ENCODE data around the gene RPL13A. TPM values are rescaled to one million over a fixed set of nuclear protein-coding genes. Genes with fewer than 3 reads are reported as not detected.
"Not testable (repeated sequence)": the region's sequence is repeated elsewhere in the genome, so short reads cannot be mapped to it uniquely, and the experiment has no call there.

RPL13A gene
- total RNA-seq, 4 donors from 2014 or later = 3,727 to 4,286 (median 3,958) TPM

DNA sequence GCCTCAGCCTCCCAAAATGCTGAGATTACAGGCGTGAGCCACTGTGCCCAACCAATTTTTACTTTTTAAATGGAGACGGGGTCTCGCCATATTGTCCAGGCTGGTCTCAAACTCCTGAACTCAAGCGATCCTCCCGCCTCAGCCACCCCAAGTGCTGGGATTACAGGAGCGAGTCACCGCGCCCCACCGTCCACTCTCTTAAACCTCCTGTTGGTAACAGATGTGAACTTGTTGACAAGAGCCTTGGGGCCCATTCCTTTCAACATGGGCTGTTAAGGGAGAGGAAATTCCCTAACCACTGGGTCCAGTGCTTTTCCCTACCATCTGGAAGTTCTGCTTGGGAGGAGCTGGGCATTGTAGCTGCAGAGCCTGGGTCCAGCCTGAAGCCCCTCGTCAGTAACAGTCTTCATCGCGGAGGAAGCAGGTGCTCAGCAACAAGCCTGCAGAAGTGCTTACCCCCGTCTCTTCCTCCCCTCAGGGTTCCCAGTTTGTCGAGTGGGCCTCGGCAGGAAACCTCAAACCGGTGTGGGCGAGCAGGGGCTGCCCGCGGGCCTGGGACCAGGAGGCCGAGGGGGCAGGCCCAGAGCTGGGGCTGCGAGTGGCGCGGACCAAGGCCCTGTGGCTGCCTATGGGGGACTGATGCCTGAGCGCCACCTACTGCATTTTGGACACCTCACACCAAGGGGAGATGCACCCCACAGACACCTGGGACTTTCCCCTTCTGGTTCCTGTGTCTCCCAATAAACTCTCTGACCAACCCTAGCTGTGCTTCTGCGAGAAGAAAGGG is 17.4 kb upstream of the RPL13A start:
- no peak for TF ChIP-seq POLR2A (IDR thresholded peaks at IDR 0.05)
- TF ChIP-seq, protein P1, sequence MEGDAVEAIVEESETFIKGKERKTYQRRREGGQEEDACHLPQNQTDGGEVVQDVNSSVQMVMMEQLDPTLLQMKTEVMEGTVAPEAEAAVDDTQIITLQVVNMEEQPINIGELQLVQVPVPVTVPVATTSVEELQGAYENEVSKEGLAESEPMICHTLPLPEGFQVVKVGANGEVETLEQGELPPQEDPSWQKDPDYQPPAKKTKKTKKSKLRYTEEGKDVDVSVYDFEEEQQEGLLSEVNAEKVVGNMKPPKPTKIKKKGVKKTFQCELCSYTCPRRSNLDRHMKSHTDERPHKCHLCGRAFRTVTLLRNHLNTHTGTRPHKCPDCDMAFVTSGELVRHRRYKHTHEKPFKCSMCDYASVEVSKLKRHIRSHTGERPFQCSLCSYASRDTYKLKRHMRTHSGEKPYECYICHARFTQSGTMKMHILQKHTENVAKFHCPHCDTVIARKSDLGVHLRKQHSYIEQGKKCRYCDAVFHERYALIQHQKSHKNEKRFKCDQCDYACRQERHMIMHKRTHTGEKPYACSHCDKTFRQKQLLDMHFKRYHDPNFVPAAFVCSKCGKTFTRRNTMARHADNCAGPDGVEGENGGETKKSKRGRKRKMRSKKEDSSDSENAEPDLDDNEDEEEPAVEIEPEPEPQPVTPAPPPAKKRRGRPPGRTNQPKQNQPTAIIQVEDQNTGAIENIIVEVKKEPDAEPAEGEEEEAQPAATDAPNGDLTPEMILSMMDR (IDR thresholded peaks at IDR 0.05) = no peak
- H3K4me3 ChIP-seq (ENCODE audit: low read depth, poor library complexity, severe bottlenecking) = no peak overlapping the region
- 68 to 80% methylated on average over 23 to 24 of the region's 25 CpGs for WGBS, 2 donors
- DNase-seq (ENCODE audit: low spot score in 2 of 2) = no peak
- intact Hi-C loops (cut with DNase I; ENCODE audit: low total_unique reads) = no loop called here

DNA sequence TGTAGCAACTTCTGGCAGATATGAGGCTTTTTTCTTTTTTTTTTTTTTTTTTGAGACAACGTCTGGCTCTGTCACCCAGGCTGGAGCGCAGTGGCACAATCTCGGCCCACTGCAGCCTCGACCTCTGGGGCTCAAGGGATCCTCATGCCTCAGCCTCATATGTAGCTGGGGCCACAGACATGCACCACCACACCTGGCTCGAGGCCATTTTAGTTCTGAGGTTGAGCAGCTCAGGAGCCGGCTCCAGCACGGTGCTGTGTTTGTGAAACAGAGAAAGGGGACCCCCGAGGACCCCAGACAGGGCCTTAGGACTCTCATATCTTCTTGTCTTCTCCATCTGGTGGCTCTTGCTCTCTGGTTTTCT is 16.8 kb upstream of the RPL13A start:
- TF ChIP-seq, protein P1 (IDR thresholded peaks at IDR 0.05) = no peak
- no peak for TF ChIP-seq POLR2A (IDR thresholded peaks at IDR 0.05)
- WGBS, 2 donors = 68 to 78% methylated on average over 8 of the region's 8 CpGs
- no peak for DNase-seq (ENCODE audit: low spot score in 2 of 2)

DNA sequence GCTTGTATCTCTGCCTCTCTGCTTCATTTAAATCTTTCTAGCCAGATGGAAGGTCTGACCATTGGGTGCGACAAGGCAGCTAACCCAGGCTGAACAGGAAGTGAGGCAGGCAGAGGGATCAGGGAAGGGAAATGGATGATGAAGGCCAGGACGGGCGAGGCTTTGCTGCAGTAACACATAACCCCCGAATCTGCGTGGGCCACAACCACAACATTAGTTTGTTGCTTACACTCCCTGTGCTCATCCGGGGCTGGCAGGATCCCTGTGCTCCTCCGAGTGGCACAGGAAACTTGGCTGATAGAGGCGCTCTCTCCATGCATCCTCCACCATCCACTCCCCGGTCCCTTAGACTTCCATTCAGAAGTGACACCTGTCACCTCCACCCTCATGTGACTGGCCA is 14.5 kb upstream of the RPL13A start:
- intact Hi-C loops (cut with DNase I; ENCODE audit: low total_unique reads) = no loop called here
- 69 to 71% methylated on average over 9 of the region's 9 CpGs for WGBS, 2 donors
- no peak for DNase-seq (ENCODE audit: low spot score in 2 of 2)
- TF ChIP-seq POLR2A (IDR thresholded peaks at IDR 0.05) = no peak
- TF ChIP-seq, protein P1 (IDR thresholded peaks at IDR 0.05) = no peak
- no peak overlapping the region for H3K4me3 ChIP-seq (ENCODE audit: low read depth, poor library complexity, severe bottlenecking)

More for the DNA sequence above, 16.8 kb upstream of the RPL13A start:
- H3K4me3 ChIP-seq (ENCODE audit: low read depth, poor library complexity, severe bottlenecking) = no peak overlapping the region
- intact Hi-C loops (cut with DNase I; ENCODE audit: low total_unique reads) = no loop called here

DNA sequence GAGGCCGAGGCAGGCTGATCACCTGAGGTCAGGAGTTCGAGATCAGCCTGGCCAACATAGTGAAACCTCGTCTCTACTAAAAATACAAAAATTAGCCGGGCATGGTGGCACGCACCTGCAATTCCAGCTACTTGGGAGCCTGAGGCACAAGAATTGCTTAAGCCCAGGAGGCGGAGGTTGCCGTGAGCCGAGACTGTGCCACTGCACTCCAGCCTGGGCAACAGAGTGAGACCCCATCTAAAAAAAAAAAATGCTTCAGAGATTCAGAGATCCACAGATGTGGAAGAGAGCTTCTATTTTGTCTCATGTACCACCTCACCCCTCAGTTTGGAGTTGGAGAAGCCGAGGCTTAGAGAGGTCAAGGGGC is 13.9 kb upstream of the RPL13A start:
- intact Hi-C loops (cut with DNase I; ENCODE audit: low total_unique reads); DNase-seq (ENCODE audit: low spot score in 2 of 2): not testable (repeated sequence)
- peak overlapping the region; percentile 73 for H3K4me3 ChIP-seq (ENCODE audit: low read depth, poor library complexity, severe bottlenecking)
- 57 to 65% methylated on average over 9 of the region's 9 CpGs for whole genome bisulfite sequencing, 2 donors

DNA sequence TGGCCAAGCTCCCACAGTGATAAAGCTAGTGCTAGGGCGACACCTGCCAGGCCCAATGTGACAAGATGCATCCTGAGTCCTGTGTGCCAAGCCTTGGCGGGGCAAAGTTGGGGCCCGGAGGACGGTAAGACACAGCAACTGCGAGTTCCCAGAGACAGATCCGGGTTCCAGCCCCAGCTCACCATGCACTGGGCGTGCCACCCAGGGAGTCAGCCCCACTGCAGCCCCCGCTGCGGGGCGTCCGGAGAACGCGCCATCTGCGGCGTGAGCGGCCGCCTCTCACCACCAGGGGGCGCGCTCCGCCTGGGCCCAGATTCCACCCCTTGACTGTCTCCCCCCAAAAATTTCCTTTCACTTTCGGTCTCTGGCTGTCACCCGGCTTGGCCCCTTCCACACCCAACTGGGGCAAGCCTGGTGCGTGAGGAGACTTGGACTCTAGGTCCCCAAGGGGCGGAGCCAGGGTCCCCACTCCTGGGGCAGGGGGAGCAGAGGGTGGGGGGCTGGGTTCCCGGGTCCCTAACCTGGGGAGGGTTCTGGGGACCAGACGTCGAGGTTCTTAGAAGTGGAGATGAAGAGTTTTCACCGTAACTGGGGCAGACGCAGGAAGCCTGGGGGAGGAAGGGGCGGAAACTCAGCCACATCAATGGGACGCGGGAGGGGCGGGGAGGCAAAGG is 13.4 kb upstream of the RPL13A start, which contains the start of gene FLT3LG:
Gene FLT3LG (plus strand): TSS at position 348 of the 674 bp plus-strand sequence. CDS start 425 bp downstream, outside the sequence.
- H3K4me3 ChIP-seq (ENCODE audit: low read depth, poor library complexity, severe bottlenecking) = peak within 1 kb of the TSS; percentile 73
- no peak for TF ChIP-seq POLR2A (IDR thresholded peaks at IDR 0.05)
- TF ChIP-seq, protein P1 (IDR thresholded peaks at IDR 0.05) = peak in 1 of 3 donors; percentile 87
- DNase-seq (ENCODE audit: low spot score in 2 of 2) = peak in 1 of 2 donors; percentile 95
- intact Hi-C loops (cut with DNase I; ENCODE audit: low total_unique reads) = no loop called here
- WGBS, 2 donors = 0 to 2% methylated on average over 21 to 30 of the region's 33 CpGs

DNA sequence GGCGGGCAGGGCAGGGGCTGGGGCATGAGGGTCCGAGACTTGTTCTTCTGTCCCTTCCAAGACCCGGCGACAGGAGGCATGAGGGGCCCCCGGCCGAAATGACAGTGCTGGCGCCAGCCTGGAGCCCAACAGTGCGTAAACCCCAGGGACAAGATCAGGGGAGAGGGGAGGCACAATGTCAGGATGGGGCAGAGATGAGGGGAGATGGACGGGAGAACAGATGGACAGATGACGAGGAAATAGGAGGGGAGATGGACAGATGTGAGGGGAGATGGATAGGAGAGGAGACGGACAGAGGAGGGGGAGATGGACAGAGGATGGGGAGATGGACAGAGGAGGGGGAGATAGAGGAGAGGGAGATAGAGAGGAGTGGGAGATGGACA is 12.9 kb upstream of the RPL13A start:
- DNase-seq (ENCODE audit: low spot score in 2 of 2) = no peak
- no peak for TF ChIP-seq POLR2A (IDR thresholded peaks at IDR 0.05)
- TF ChIP-seq, protein P1 (IDR thresholded peaks at IDR 0.05) = no peak
- intact Hi-C loops (cut with DNase I; ENCODE audit: low total_unique reads) = no loop called here

More for the DNA sequence above, 12.9 kb upstream of the RPL13A start:
- H3K4me3 ChIP-seq (ENCODE audit: low read depth, poor library complexity, severe bottlenecking) = peak overlapping the region; percentile 73
- 10 to 11% methylated on average over 11 of the region's 11 CpGs for WGBS, 2 donors

Measured in lower leg skin (tissue), 4 donors.